Head of caudate nucleus (tissue), 42 donors: Measurements from ENCODE around the gene EPO.

Source experiments
- DNase-seq, 42 donors: peaks; one replicate each; pipeline versions ENCODE4 v3.0.0 to v3.0.0-alpha.2; 2020 to 2021; ENCODE audit warnings: mixed read lengths in 7 of 42
- intact Hi-C: fragments of 100-400 bp; cut with DNase I; formaldehyde crosslinking; loops from one replicate; pipeline ENCODE4 v1.15.0; 2022

The EPO gene

GRCh38 chr7:100681491-100682227, 38.6 kb upstream of the EPO start:
- intact Hi-C loops, result loop anchor here (10.0 kb wide), 1 partner anchor 207 kb away; the partner anchor contains the start of gene TSC22D4
- peak in 1 of 42 donors; percentile 3 for DNase-seq

- DNase-seq, result peak in 26 of 42 donors; percentile 31 to 83 (median 61)
- intact Hi-C loops, result loop anchor here (10.0 kb wide), 1 partner anchor 207 kb away; the partner anchor contains the start of gene TSC22D4
These were observed 38.0 kb upstream of the EPO start for GRCh38 chr7:100682228-100682741.

- intact Hi-C loops, result loop anchor here (10.0 kb wide), 1 partner anchor 208 kb away; the partner anchor contains the start of gene TSC22D4
- peak in 12 of 42 donors; percentile 11 to 66 (median 32) for DNase-seq
These were observed 37.1 kb upstream of the EPO start for GRCh38 chr7:100682991-100683658.

- DNase-seq, result peak in 12 of 42 donors; percentile 16 to 58 (median 42)
- intact Hi-C loops, result loop anchor here (10.0 kb wide), 1 partner anchor 209 kb away; the partner anchor contains the start of gene TSC22D4
These were observed 36.4 kb upstream of the EPO start for GRCh38 chr7:100683659-100684533.

GRCh38 chr7:100684534-100685042, 35.7 kb upstream of the EPO start:
- intact Hi-C loops, result loop anchor here (10.0 kb wide), 1 partner anchor 210 kb away; the partner anchor contains the start of gene TSC22D4
- DNase-seq, result peak in 2 of 42 donors; percentile 20 to 35

- DNase-seq, result peak in 5 of 42 donors; percentile 4 to 29 (median 20)
- intact Hi-C loops, result loop anchor here (10.0 kb wide), 1 partner anchor 210 kb away; the partner anchor contains the start of gene TSC22D4
These were observed 35.1 kb upstream of the EPO start for GRCh38 chr7:100685049-100685605.

- no peak for DNase-seq
- intact Hi-C loops, result loop anchor here (10.0 kb wide), 1 partner anchor 211 kb away; the partner anchor contains the start of gene TSC22D4
These were observed 34.6 kb upstream of the EPO start for GRCh38 chr7:100685631-100686145.

GRCh38 chr7:100686201-100686821, 34.0 kb upstream of the EPO start:
- intact Hi-C loops, result loop anchor here (10.0 kb wide), 1 partner anchor 212 kb away; the partner anchor contains the start of gene TSC22D4
- DNase-seq, result peak in 10 of 42 donors; percentile 8 to 55 (median 26)

GRCh38 chr7:100686822-100687211, 33.5 kb upstream of the EPO start:
- intact Hi-C loops, result loop anchor here (10.0 kb wide), 1 partner anchor 212 kb away; the partner anchor contains the start of gene TSC22D4
- DNase-seq, result no peak

GRCh38 chr7:100687261-100687660, 33.0 kb upstream of the EPO start:
- DNase-seq, result peak in 1 of 42 donors; percentile 2
- intact Hi-C loops, result loop anchor here (10.0 kb wide), 1 partner anchor 212 kb away; the partner anchor contains the start of gene TSC22D4

GRCh38 chr7:100687751-100688300, 32.4 kb upstream of the EPO start:
- peak in 1 of 42 donors; percentile 9 for DNase-seq
- intact Hi-C loops, result loop anchor here (10.0 kb wide), 1 partner anchor 213 kb away; the partner anchor contains the start of gene TSC22D4

- intact Hi-C loops, result loop anchor here (10.0 kb wide), 1 partner anchor 214 kb away; the partner anchor contains the start of gene TSC22D4
- no peak for DNase-seq
These were observed 31.9 kb upstream of the EPO start for GRCh38 chr7:100688326-100688860.

- intact Hi-C loops, result loop anchor here (10.0 kb wide), 1 partner anchor 215 kb away; the partner anchor contains the start of gene TSC22D4
- peak in 1 of 42 donors; percentile 24 for DNase-seq
These were observed 30.8 kb upstream of the EPO start for GRCh38 chr7:100689230-100690135.

- peak in 41 of 42 donors; percentile 66 to 94 (median 87) for DNase-seq
- intact Hi-C loops, result no loop called here
These were observed 28.3 kb upstream of the EPO start for GRCh38 chr7:100691676-100692577.
